SJSA1 (cell line): Measurements from ENCODE around the gene APBB2. TPM values are rescaled to one million over a fixed set of nuclear protein-coding genes. Genes with fewer than 3 reads are reported as not detected.
"Not testable (repeated sequence)": the region's sequence is repeated elsewhere in the genome, so short reads cannot be mapped to it uniquely, and the experiment has no call there.

Source experiments
- DNase-seq, 2 experiments: peaks; one replicate each; pipeline ENCODE4 v3.0.0-alpha.2; 2015 to 2020; ENCODE audit warnings: low spot score in 2 of 2, low read depth in 1 of 2
- H3K27ac ChIP-seq: fragments of 250-450 bp; sonication (Bioruptor Pico); 2 replicates; pipeline ENCODE4 v1.5.1; 2020; ENCODE audit warnings: mild to moderate bottlenecking, moderate library complexity
- H3K27me3 ChIP-seq: fragments of 250-450 bp; sonication (Bioruptor Pico); replicated peaks from 2 replicates; pipeline ENCODE4 v1.5.1; 2020; ENCODE audit warnings: mild to moderate bottlenecking, moderate library complexity
- H3K36me3 ChIP-seq: fragments of 250-450 bp; sonication (Bioruptor Pico); 2 replicates; pipeline ENCODE4 v1.5.1; 2020; ENCODE audit warnings: mild to moderate bottlenecking
- H3K4me1 ChIP-seq: fragments of 250-450 bp; sonication (Bioruptor Pico); replicated peaks from 2 replicates; pipeline ENCODE4 v1.6.1; 2021; ENCODE audit warnings: mild to moderate bottlenecking
- H3K4me3 ChIP-seq: fragments of 250-450 bp; sonication (Bioruptor Pico); 2 replicates; pipeline ENCODE4 v1.5.1; 2020; ENCODE audit warnings: mild to moderate bottlenecking
- H3K9me3 ChIP-seq: fragments of 250-450 bp; sonication (Bioruptor Pico); replicated peaks from 2 replicates; pipeline ENCODE4 v1.5.1; 2020; ENCODE audit warnings: mild to moderate bottlenecking
- total RNA-seq: library from RNA; depleted of rRNA; stranded (reverse); fragments of >200 nt; shearing (Covaris generic); gene quantifications from 2 replicates; pipeline ENCODE4 v1.2.3, GENCODE V29; 2014

The APBB2 gene
- total RNA-seq, 1 experiment from 2014 or later = 12.9 TPM

DNA sequence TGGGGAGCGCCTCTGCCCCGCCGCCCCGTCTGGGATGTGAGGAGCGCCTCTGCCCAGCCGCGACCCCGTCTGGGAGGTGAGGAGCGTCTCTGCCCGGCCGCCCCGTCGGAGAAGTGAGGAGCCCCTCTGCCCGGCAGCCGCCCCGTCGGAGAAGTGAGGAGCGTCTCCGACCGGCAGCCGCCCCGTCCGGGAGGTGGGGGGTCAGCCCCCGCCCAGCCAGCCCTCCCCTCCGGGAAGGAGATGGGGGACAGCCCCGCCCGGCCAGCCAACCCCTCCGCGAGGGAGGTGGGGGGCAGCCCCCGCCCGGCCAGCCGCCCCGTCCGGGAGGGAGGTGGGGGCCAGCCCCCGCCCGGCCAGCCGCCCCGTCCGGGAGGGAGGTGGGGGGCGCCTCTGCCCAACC is 165.2 kb downstream of the APBB2 start:
- H3K9me3 ChIP-seq, DNase-seq, H3K4me3 ChIP-seq, H3K36me3 ChIP-seq, H3K27me3 ChIP-seq, H3K4me1 ChIP-seq, H3K27ac ChIP-seq: not testable (repeated sequence)

DNA sequence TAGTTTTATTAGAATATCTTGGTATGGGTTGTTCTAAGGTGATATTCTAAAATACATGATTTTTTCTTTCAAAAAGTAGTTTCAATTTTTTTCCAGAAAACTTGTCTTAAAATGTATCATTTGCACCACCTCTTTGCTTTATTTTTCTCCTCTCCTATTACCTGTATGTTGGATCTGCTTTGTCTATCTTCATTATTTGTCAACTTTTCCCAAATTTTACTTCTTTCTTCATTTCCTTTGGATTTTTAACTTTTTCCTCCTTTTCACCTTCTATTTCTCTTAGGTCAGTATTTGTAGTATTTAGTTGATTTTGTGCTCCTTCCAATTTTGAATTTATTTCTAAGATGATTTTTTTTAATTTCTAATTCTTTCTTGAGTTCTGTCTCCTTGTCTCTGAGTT is 169.6 kb downstream of the APBB2 start:
- Histone ChIP-seq H3K36me3 (no peaks in the 10 kb centered on the region), H3K27ac (no peak overlapping the region), H3K9me3 (no peaks in the 10 kb centered on the region), H3K4me3 (no peak overlapping the region), H3K4me1 (no peaks in the 10 kb centered on the region), H3K27me3 (no peaks in the 10 kb centered on the region)
- DNase-seq = no peak

DNA sequence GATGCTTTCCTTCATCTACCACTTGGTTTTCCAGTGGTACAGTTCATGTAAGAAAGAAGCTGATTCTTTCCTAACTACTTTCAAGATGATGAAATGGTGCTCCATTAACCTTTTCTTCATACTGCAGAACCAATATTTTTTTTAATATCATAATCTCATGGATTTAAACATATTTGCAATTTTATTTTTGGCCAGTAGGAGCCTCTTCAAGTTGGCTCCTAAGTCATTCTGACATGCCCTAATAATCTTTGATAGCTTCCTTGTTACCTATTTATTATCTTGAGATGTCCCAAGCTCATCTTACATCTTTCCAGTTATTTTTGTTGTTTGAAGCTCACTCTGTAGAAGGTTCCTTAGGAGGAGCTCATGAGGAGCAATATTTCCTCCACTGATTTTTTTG is 170.2 kb downstream of the APBB2 start:
- DNase-seq = no peak
- H3K4me1 ChIP-seq = no peaks in the 10 kb centered on the region
- H3K27ac ChIP-seq = no peak overlapping the region
- H3K27me3 ChIP-seq = no peaks in the 10 kb centered on the region
- H3K4me3 ChIP-seq = no peak overlapping the region
- H3K36me3 ChIP-seq = no peaks in the 10 kb centered on the region
- H3K9me3 ChIP-seq = no peaks in the 10 kb centered on the region

DNA sequence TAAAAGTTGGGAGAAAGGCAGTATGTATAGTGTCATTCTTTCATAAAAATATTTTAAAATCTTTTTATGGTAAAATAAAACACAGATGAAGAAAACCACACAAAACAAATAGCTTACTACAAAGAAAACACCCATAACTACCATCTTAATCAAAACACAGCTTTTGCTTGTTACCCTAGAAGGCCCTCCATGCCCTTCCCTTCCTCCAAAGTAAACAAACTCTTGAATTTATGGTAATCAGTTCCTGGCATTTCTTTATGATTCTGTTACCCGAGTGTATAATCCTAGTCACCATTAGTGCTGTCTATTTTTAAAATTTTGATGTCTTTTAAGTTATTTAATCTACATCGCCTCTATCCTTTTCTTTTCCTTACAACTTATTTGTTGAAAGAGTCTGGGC is 170.9 kb downstream of the APBB2 start:
- DNase-seq = no peak
- Histone ChIP-seq H3K4me3 (no peak overlapping the region), H3K4me1 (no peaks in the 10 kb centered on the region), H3K27me3 (no peaks in the 10 kb centered on the region), H3K9me3 (no peaks in the 10 kb centered on the region), H3K36me3 (no peaks in the 10 kb centered on the region), H3K27ac (no peak overlapping the region)

DNA sequence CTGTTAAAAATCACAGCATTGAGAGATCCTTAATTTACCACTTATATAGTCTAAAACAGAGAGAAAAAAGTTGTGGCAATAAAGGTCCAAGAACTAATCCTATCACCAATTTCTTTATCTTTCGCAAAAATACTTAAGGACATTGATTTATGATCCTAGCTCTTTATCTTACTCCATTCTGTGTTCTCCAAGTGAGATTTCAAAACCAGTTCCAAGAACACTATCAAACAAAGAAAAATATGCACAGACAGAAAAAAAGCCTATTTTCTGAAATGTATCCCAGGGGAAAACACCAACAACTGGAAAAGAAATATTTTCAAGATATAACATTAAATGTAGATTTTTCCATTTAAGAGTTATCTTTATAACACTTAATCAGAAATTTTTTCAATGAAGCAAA is 172.8 kb downstream of the APBB2 start:
- Histone ChIP-seq H3K4me3 (no peak overlapping the region), H3K36me3 (no peaks in the 10 kb centered on the region), H3K4me1 (no peaks in the 10 kb centered on the region), H3K27me3 (no peaks in the 10 kb centered on the region), H3K27ac (no peak overlapping the region), H3K9me3 (no peaks in the 10 kb centered on the region)
- DNase-seq = no peak

DNA sequence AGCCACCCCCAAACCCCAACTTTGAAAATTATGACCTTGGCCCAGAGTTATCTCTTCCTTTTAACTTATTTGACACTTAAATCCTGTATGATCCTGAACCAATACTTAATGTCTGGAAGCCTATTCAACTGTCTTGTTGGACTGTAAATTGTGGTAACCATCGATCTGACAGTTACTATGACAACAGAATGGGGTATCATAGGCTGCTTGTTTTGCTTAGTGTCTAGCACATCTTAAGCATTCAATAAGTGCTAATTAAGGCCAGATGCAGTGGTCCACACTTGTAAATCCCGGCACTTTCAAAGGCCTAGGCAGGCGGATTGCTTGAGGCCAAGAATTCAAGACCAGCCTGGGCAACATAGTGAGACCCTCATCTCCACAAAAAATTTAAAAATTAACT is 175.0 kb downstream of the APBB2 start:
- DNase-seq = no peak
- H3K4me1 ChIP-seq = no peaks in the 10 kb centered on the region
- H3K4me3 ChIP-seq = no peak overlapping the region
- no peak overlapping the region for H3K27ac ChIP-seq
- no peaks in the 10 kb centered on the region for H3K9me3 ChIP-seq
- H3K27me3 ChIP-seq = no peaks in the 10 kb centered on the region
- H3K36me3 ChIP-seq = no peaks in the 10 kb centered on the region

DNA sequence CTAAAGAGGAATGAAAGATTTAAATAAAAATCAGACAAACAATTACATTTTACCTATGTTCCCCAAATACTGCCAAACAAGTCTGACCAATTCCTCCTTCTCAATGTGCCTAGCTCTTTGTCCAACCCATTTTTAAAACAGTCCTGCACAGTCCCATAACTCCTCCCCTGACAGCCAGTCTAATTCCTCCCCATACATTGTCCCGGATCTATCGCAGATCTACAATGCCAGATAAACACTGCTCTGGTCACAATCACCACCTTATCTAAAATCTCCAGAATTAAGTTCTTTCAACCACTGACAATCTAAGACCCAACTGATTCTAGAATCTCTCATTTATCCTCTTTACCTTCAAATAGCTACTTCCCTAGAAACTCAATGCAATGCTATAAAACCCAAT is 176.0 kb downstream of the APBB2 start:
- Histone ChIP-seq H3K27me3 (no peaks in the 10 kb centered on the region), H3K36me3 (no peaks in the 10 kb centered on the region)

DNA sequence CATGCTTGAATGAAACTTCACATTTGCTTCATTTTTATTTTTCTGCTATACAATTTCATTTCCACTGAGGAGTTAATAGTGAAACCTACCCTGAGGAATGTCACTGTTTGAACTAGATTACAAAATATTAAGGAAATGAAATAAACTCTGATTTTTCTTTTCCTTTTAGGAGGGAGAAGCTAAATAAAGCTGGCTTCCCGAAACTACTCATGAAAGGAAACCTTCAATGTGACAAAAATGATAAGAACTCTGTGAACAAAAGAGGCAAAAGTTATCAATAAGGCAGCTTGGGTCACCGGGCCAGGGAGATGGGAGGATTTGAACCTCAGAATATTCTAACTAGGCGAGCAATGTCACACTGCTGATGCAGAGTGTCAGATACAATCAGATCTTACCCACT is 185.2 kb downstream of the APBB2 start:
- Histone ChIP-seq H3K27me3 (no peaks in the 10 kb centered on the region), H3K4me1 (no peaks in the 10 kb centered on the region), H3K27ac (no peak overlapping the region), H3K4me3 (no peak overlapping the region), H3K9me3 (peaks cover 4% of the 10 kb centered on the region; the same call in 1 of the 2 replicates), H3K36me3 (no peaks in the 10 kb centered on the region)
- DNase-seq = no peak

More for the DNA sequence above, 176.0 kb downstream of the APBB2 start:
- no peaks in the 10 kb centered on the region for H3K9me3 ChIP-seq
- no peak overlapping the region for H3K4me3 ChIP-seq
- H3K27ac ChIP-seq = no peak overlapping the region
- no peak for DNase-seq
- no peaks in the 10 kb centered on the region for H3K4me1 ChIP-seq

DNA sequence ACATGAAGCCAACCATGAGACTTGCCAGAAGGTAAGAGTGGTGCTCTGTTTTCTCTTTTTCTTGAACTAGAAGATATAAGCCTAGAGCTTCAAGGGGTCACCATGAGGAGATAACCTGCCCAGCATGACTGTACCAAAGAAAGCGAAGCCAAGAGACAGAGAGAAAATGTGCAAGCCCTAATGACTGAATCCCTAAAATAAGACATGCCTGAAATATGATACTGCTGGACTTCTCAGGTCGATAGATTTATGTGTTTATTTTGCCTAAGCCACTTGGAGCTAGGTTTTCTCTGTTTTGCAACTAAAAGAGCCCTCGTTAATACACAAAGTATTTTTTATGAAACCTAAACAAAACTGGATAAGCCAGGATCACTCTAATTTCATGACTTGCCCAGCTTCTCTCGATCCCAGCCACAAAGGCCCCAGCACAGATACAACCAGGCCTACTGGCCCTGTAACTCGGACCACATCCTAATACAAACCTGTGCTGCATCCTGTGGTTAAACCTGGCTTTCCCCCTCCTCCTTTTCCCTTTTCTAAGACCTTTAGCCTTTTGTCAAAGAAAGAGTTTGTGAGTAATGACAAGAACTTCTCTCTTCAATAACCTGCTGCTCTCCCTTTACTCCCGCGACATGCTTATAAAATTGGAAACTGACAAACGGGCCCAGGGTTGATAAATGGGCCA is 185.8 kb downstream of the APBB2 start:
- Histone ChIP-seq H3K9me3 (peaks cover 4% of the 10 kb centered on the region; the same call in 1 of the 2 replicates), H3K4me3 (no peak overlapping the region), H3K36me3 (no peaks in the 10 kb centered on the region), H3K27me3 (no peaks in the 10 kb centered on the region), H3K4me1 (no peaks in the 10 kb centered on the region), H3K27ac (no peak overlapping the region)
- no peak for DNase-seq

DNA sequence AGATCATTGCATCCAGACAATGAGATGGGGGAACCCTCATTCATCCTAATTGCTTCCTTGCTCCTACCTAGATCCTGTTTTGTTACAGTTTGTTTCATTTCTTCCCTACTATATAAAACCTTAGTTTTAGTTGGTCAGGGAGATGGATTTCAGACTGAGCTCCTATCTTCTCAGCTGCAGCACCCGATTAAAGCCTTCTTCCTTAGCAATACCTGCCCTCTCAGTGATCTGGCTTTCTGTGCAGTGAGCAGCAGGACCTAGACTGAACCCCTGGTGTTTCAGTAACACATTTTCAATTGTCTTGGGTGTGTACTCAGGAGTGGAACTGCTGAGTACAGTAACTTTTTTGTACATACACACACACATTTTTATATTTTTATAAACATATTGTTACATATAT is 187.4 kb downstream of the APBB2 start:
- H3K4me1 ChIP-seq = no peaks in the 10 kb centered on the region
- no peak overlapping the region for H3K4me3 ChIP-seq
- no peak for DNase-seq
- H3K27ac ChIP-seq = no peak overlapping the region
- H3K9me3 ChIP-seq = peaks cover 4% of the 10 kb centered on the region; the same call in 1 of the 2 replicates
- H3K27me3 ChIP-seq = no peaks in the 10 kb centered on the region
- H3K36me3 ChIP-seq = no peaks in the 10 kb centered on the region

DNA sequence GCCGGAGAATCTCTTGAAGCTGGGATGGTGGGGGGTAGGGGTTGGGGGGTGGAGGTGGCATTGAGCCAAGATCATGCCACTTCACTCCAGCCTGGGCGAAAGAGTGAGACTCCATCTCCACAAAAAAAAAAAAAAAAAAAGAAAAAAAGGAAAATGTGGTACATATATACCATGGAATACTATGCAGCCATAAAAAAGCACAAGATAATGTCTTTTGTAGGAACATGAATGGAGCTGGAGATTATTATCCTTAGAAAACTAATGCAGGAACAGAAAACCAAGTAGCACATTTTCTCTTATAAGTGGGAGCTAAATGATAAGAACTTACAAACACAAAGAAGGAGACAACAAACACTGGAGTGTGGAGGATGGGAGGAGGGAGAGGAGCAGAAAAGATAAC is 188.5 kb downstream of the APBB2 start:
- Histone ChIP-seq H3K36me3 (no peaks in the 10 kb centered on the region), H3K27me3 (no peaks in the 10 kb centered on the region), H3K9me3 (peaks cover 4% of the 10 kb centered on the region; the same call in 1 of the 2 replicates), H3K4me3 (no peak overlapping the region), H3K4me1 (no peaks in the 10 kb centered on the region), H3K27ac (no peak overlapping the region)
- no peak for DNase-seq

DNA sequence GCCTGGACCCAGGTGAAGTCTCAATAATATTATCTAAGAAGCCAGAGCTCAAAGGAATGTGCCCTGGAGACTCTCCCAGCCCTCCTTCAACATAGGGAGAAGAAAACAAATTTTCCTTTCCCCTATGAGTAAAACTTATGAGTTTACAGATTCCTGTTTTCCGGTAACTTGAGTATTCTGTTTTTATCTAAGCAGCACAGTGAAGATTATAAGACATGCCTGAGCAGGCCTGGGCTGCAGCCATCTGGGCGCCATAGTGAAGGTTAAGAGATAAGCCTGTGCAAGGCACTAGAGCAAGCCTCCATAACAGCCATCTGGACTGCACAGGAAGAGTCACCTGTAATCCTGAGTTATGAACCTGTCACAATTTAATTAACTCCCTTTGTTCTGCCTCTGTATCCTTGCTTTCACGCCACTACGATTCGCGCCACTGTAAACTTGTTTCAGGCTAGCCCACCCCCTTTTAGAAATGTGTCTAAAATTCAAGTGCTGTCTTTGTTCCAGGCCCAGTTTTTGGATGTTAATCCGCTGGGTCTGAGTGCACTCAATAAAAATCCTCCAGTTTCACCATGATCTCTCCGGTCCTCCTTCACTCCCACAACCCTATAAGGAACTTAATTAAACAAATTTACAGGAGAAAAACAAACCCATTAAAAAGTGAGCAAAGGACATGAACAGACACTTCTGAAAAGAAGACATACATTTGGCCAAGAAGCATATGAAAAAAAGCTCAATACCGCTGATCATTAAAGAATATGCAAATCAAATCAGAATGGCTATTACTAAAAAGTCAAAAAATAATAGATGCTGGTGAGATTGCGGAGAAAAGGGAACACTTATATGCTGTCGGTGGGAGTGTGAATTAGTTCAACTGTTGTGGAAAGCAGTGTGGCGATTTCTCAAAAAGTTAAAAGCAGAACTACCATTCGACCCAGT is 189.5 kb downstream of the APBB2 start:
- Histone ChIP-seq H3K27ac (no peak overlapping the region), H3K27me3 (no peaks in the 10 kb centered on the region), H3K9me3 (peaks cover 4% of the 10 kb centered on the region; the same call in 1 of the 2 replicates), H3K4me3 (no peak overlapping the region), H3K4me1 (no peaks in the 10 kb centered on the region), H3K36me3 (no peaks in the 10 kb centered on the region)
- no peak for DNase-seq

DNA sequence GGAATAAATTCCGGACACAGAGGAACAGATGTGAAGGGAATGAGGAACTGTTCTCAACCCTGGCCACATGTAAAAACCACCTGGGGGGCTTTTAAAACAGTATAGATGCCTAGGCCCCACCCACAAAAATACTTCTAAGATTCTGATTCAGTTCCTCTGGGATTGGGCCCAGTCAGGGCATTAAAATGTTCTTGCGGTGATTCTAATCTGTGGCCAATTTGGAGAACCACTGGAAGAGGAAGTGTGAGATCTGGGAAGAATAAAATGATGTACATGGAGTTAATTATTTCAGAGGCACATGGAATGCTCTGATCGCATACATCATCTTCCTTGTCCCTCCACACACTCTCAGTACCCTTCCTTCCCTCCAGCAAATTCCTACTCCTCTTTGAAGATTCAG is 192.2 kb downstream of the APBB2 start:
- Histone ChIP-seq H3K27ac (no peak overlapping the region), H3K4me1 (no peaks in the 10 kb centered on the region), H3K27me3 (no peaks in the 10 kb centered on the region), H3K4me3 (no peak overlapping the region), H3K9me3 (peaks cover 4% of the 10 kb centered on the region; the same call in 1 of the 2 replicates), H3K36me3 (no peaks in the 10 kb centered on the region)
- DNase-seq = no peak

DNA sequence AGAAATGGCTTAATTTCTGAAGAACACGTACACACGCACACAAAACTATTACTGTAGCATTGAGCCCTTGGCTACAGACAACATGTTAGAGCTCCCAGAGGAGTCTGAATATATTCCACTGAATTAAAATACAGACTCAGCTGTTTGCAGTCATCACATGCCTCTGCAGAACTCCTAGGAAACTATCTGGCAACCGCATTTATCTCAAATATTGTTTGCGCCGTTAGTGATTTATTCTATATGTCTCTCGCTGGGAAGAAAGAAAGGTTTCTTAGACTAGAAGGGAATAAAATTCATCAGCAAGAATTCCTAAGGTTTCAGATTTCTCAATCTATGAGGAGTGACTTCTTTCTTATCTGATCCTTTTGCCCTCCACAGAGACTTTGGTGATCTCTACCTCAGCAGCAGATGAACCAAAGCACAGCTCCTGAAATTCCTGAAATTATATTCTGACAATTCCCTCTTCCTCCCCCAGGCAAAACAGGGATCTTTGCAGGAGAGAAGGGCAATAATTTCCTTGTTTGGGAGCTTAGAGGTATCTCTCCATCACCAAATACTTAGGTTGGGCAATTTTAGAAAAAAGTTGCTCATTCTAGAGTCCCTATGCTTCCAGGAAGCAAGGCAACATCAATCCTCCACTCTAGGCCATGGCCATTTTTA is 199.2 kb downstream of the APBB2 start:
- no peaks in the 10 kb centered on the region for H3K4me1 ChIP-seq
- DNase-seq = no peak
- H3K36me3 ChIP-seq = no peaks in the 10 kb centered on the region
- H3K27me3 ChIP-seq = no peaks in the 10 kb centered on the region
- no peaks in the 10 kb centered on the region for H3K9me3 ChIP-seq
- no peak overlapping the region for H3K4me3 ChIP-seq
- H3K27ac ChIP-seq = no peak overlapping the region
